Stomach smooth muscle (tissue), 2 donors: Measurements from ENCODE around the gene FTO.

Source experiments
- H3K27ac ChIP-seq: one replicate; pipeline ENCODE4 v1.7.0; 2013; ENCODE audit warnings: mild to moderate bottlenecking, low read length, inconsistent platforms
- H3K27me3 ChIP-seq, 2 donors: one replicate each; pipeline ENCODE4 v1.7.0; 2013; ENCODE audit warnings: low read length in 2 of 2; ENCODE audit not compliant: insufficient read depth in 2 of 2, control insufficient read depth in 1 of 2
- H3K36me3 ChIP-seq, 2 donors: one replicate each; pipeline ENCODE4 v1.7.0; 2013; ENCODE audit warnings: low read length in 2 of 2; ENCODE audit not compliant: control insufficient read depth in 2 of 2, insufficient read depth in 2 of 2
- H3K4me1 ChIP-seq: one replicate; pipeline ENCODE4 v1.7.0; 2013; ENCODE audit warnings: low read length; ENCODE audit not compliant: control insufficient read depth, insufficient read depth
- H3K4me3 ChIP-seq, 2 donors: one replicate each; pipeline ENCODE4 v1.7.0; 2013; ENCODE audit warnings: low read length in 2 of 2
- H3K9ac ChIP-seq, 2 donors: one replicate each; pipeline ENCODE4 v1.7.0; 2013; ENCODE audit warnings: low read length in 2 of 2, mild to moderate bottlenecking in 1 of 2
- H3K9me3 ChIP-seq, 2 donors: one replicate each; pipeline ENCODE4 v1.7.0; 2013; ENCODE audit warnings: low read length in 2 of 2; ENCODE audit not compliant: control insufficient read depth in 2 of 2
- donor health status: healthy.
- donor health status: Pancreatic carcinoma.

The FTO gene

GRCh38 chr16:53949715-53950410, 245.9 kb downstream of the FTO start:
- no peaks in the 10 kb centered on the region for H3K36me3 ChIP-seq

GRCh38 chr16:53950677-53951076, 246.7 kb downstream of the FTO start:
- no peak overlapping the region for H3K4me3 ChIP-seq
- H3K9me3 ChIP-seq: no peaks in the 10 kb centered on the region
- H3K36me3 ChIP-seq: no peaks in the 10 kb centered on the region
- H3K4me1 ChIP-seq: no peaks in the 10 kb centered on the region
- H3K27me3 ChIP-seq: no peaks in the 10 kb centered on the region
- H3K27ac ChIP-seq: no peak overlapping the region
- H3K9ac ChIP-seq: no peak overlapping the region

More at GRCh38 chr16:53949715-53950410, 245.9 kb downstream of the FTO start:
- no peaks in the 10 kb centered on the region for H3K4me1 ChIP-seq
- H3K27me3 ChIP-seq: no peaks in the 10 kb centered on the region
- H3K9ac ChIP-seq: no peak overlapping the region
- no peak overlapping the region for H3K4me3 ChIP-seq
- no peaks in the 10 kb centered on the region for H3K9me3 ChIP-seq
- no peak overlapping the region for H3K27ac ChIP-seq

GRCh38 chr16:53952215-53953208, 248.6 kb downstream of the FTO start:
- Histone ChIP-seq H3K27me3 (no peaks in the 10 kb centered on the region), H3K4me3 (peak overlapping the region; percentile 15 to 23), H3K9ac (no peak overlapping the region), H3K9me3 (no peaks in the 10 kb centered on the region), H3K4me1 (no peaks in the 10 kb centered on the region), H3K27ac (no peak overlapping the region), H3K36me3 (no peaks in the 10 kb centered on the region)

DNA sequence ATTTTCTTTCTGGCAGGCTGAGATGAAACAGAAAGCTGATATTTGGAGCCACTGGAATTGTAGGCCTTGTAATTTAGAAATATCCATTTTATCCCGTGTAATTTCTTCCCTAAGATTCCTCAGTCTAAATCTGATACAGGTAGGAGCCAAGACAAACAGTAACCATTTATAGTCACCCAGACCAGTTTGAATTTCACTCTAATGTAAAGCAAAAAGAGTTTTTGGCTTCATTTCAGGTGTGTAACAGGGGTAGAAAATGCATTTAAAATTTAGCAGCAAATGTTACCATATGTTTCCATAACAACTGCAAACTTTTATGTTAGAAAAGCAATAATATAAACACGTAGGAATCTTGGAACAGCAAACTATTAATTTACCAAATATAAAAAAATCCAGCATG, 249.4 kb downstream of the FTO start:
- no peaks in the 10 kb centered on the region for H3K27me3 ChIP-seq
- no peak overlapping the region for H3K9ac ChIP-seq
- H3K4me3 ChIP-seq: no peak overlapping the region
- no peaks in the 10 kb centered on the region for H3K36me3 ChIP-seq
- no peak overlapping the region for H3K27ac ChIP-seq
- no peaks in the 10 kb centered on the region for H3K4me1 ChIP-seq
- no peaks in the 10 kb centered on the region for H3K9me3 ChIP-seq

DNA sequence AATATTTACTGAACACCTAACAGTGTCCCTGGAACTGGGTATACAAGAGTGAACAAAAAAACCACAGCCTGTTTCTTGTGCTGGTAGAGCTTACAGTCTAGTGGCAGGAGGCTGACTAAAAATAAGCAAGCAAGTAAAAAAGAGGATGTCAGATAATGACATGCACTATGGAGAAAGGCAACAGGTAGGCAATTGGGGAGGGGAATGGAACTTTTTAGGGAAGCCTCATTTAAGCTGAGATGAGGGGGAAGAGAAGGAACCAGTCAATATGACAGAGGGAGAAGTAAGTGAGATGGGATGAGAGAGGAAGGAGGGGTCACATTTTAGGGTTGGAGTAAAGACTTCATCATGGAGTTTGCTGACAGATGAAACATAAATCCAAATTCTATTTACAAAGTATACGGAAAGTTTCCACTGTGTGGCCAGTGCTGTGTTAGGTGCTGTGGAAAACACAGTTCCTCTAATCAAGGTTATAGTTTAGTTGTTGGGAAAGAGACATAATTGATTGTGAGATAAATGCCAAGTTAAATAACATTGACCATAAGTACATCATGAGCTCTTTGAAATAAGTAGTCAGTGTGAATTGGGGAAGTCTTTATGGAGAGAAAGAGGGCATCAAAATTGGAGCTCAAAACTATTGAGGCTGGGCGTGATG, 251.4 kb downstream of the FTO start:
- no peak overlapping the region for H3K4me3 ChIP-seq
- H3K4me1 ChIP-seq: no peaks in the 10 kb centered on the region
- H3K9ac ChIP-seq: no peak overlapping the region
- no peaks in the 10 kb centered on the region for H3K9me3 ChIP-seq
- H3K27me3 ChIP-seq: no peaks in the 10 kb centered on the region
- no peaks in the 10 kb centered on the region for H3K36me3 ChIP-seq
- H3K27ac ChIP-seq: no peak overlapping the region

- no peak overlapping the region for H3K4me3 ChIP-seq
- H3K36me3 ChIP-seq: no peaks in the 10 kb centered on the region
Measured at GRCh38 chr16:53958341-53958880, 254.5 kb downstream of the FTO start.

GRCh38 chr16:53960050-53960812, 256.3 kb downstream of the FTO start:
- H3K36me3 ChIP-seq: no peaks in the 10 kb centered on the region
- no peaks in the 10 kb centered on the region for H3K9me3 ChIP-seq
- H3K4me3 ChIP-seq: no peak overlapping the region
- H3K27ac ChIP-seq: no peak overlapping the region
- H3K27me3 ChIP-seq: no peaks in the 10 kb centered on the region
- H3K9ac ChIP-seq: no peak overlapping the region
- H3K4me1 ChIP-seq: no peaks in the 10 kb centered on the region

More at GRCh38 chr16:53958341-53958880, 254.5 kb downstream of the FTO start:
- H3K4me1 ChIP-seq: no peaks in the 10 kb centered on the region
- H3K27ac ChIP-seq: no peak overlapping the region
- no peak overlapping the region for H3K9ac ChIP-seq
- no peaks in the 10 kb centered on the region for H3K27me3 ChIP-seq
- no peaks in the 10 kb centered on the region for H3K9me3 ChIP-seq

GRCh38 chr16:53960954-53961616, 257.1 kb downstream of the FTO start:
- no peaks in the 10 kb centered on the region for H3K36me3 ChIP-seq
- H3K9ac ChIP-seq: no peak overlapping the region
- H3K4me1 ChIP-seq: no peaks in the 10 kb centered on the region
- no peaks in the 10 kb centered on the region for H3K9me3 ChIP-seq
- no peak overlapping the region for H3K4me3 ChIP-seq
- H3K27me3 ChIP-seq: no peaks in the 10 kb centered on the region
- no peak overlapping the region for H3K27ac ChIP-seq

- H3K27me3 ChIP-seq: no peaks in the 10 kb centered on the region
- no peak overlapping the region for H3K27ac ChIP-seq
- no peak overlapping the region for H3K4me3 ChIP-seq
- no peak overlapping the region for H3K9ac ChIP-seq
- H3K4me1 ChIP-seq: no peaks in the 10 kb centered on the region
- H3K9me3 ChIP-seq: no peaks in the 10 kb centered on the region
- H3K36me3 ChIP-seq: no peaks in the 10 kb centered on the region
Measured at GRCh38 chr16:53962041-53962440, 258.1 kb downstream of the FTO start.
